Mesothelial cell of epicardium (in vitro differentiated cells): Measurements from ENCODE around the gene EPHA1. TPM values are rescaled to one million over a fixed set of nuclear protein-coding genes. Genes with fewer than 3 reads are reported as not detected.

Experiments
- DNase-seq, 2 experiments: peaks; one replicate each; pipeline ENCODE4 v3.0.0; 2021; ENCODE audit warnings: low spot score in 2 of 2; ENCODE audit not compliant: unreplicated experiment in 2 of 2
- H3K27ac Mint-ChIP-seq: 2 replicates; pipeline ENCODE4 v1.8.0; 2021; ENCODE audit warnings: mixed read lengths
- H3K27me3 Mint-ChIP-seq: 2 replicates; pipeline ENCODE4 v1.8.0; 2021; ENCODE audit warnings: low read depth, mixed read lengths
- H3K36me3 Mint-ChIP-seq: 2 replicates; pipeline ENCODE4 v1.8.0; 2021; ENCODE audit warnings: mixed read lengths
- H3K4me1 Mint-ChIP-seq: 2 replicates; pipeline ENCODE4 v1.8.0; 2021; ENCODE audit warnings: mixed read lengths
- H3K4me3 Mint-ChIP-seq: 2 replicates; pipeline ENCODE4 v1.8.0; 2021; ENCODE audit warnings: mild to moderate bottlenecking, moderate library complexity, mixed read lengths
- H3K9me3 Mint-ChIP-seq: 2 replicates; pipeline ENCODE4 v1.8.0; 2021; ENCODE audit warnings: mixed read lengths
- total RNA-seq: library from RNA; stranded (reverse); gene quantifications from 3 replicates; pipeline ENCODE4 v1.2.1, GENCODE V29; 2021
- TF ChIP-seq, protein P1 (sequence below): fragments of 200-600 bp; sonication (generic); IDR thresholded peaks from one replicate; pipeline ENCODE4 v1.5.0; 2021; ENCODE audit warnings: antibody characterized with exemption; ENCODE audit not compliant: unreplicated experiment

Gene EPHA1
- total RNA-seq, 1 donor from 2014 or later = 23.2 TPM

DNA sequence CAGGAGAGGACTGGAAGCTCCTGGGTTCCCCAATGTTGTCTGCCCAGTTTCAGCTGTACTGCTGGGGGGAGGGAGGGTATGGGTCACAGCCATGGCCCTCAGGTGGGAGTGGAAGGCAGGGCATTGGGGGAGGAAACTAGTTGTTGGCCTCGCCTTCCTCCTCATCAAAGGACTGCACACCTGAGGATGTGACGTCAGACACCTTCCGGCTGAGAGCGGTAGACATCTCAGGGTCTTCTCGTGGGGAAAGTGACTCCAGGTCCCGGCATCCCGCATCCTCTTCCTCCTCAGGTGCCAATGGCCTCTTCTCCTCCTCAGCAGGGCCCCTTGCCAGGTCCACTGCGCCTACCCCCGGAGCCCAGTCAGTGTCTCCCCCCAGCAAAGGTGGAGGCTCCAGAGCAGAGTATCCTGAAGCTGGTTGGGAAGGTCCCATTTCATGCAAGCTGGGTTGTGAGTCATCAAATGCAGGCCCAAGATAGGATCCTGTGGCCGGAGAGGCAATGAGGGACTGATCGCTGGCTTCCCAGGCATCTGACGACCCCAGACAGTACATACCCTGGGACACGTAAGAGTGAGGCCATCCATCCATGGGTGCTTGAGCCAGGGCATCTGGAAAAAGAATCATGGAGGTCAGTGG, 52.1 kb downstream of the EPHA1 start:
- no peaks in the 10 kb centered on the region for H3K36me3 Mint-ChIP-seq
- H3K4me1 Mint-ChIP-seq = peaks cover 5% of the 10 kb centered on the region
- TF ChIP-seq, protein P1, sequence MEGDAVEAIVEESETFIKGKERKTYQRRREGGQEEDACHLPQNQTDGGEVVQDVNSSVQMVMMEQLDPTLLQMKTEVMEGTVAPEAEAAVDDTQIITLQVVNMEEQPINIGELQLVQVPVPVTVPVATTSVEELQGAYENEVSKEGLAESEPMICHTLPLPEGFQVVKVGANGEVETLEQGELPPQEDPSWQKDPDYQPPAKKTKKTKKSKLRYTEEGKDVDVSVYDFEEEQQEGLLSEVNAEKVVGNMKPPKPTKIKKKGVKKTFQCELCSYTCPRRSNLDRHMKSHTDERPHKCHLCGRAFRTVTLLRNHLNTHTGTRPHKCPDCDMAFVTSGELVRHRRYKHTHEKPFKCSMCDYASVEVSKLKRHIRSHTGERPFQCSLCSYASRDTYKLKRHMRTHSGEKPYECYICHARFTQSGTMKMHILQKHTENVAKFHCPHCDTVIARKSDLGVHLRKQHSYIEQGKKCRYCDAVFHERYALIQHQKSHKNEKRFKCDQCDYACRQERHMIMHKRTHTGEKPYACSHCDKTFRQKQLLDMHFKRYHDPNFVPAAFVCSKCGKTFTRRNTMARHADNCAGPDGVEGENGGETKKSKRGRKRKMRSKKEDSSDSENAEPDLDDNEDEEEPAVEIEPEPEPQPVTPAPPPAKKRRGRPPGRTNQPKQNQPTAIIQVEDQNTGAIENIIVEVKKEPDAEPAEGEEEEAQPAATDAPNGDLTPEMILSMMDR = no peak
- H3K27ac Mint-ChIP-seq = no peak overlapping the region
- H3K27me3 Mint-ChIP-seq = peaks cover 41% of the 10 kb centered on the region
- no peak for DNase-seq
- no peaks in the 10 kb centered on the region for H3K9me3 Mint-ChIP-seq
- no peak overlapping the region for H3K4me3 Mint-ChIP-seq

DNA sequence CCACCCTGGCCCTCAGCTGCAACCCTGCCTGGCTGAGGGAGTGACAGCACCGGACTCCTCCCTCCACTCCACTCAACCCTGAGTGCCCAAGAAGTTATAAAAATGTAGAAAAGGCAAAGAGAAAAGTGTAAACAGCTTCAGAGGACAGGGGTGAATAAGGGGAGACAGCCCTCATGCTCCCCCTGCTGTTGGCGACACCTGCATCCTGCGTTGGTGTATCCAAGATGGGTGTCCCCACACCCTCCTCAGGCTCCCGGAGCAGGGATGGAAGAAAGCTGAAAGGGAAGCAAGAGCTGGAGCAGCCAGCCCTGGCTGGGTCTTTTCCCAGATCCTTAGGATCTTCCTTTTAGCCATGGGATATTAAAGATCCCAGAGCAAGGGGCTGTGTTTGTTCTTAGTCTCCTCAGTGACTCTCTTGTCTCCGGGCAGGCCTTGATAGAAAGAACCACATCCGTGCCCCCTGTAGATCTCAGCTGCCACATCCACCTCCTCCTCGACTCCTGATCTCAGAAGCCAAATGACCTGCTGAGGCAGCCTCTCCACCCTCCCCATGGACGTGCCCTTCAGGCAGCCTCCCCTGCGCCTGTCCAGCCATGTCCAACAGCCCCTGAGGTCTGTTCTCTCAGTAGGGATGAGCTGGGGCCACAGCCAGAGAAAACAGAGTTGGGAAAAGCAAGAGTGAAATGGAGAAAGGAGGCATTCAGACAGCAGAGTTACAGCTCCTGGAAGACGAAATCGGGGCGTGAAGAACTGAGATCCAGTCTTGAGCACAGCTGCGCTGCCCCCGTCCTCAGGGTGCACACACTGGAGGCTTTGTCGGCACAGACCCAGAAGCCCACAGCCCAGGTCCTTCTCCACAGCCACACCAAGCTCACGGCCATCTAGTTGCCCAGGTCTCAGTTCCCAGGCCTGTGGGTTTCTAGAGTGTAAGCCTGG, 52.9 kb downstream of the EPHA1 start:
- Mint-ChIP-seq H3K4me3 (no peak overlapping the region), H3K9me3 (no peaks in the 10 kb centered on the region), H3K36me3 (no peaks in the 10 kb centered on the region)

DNA sequence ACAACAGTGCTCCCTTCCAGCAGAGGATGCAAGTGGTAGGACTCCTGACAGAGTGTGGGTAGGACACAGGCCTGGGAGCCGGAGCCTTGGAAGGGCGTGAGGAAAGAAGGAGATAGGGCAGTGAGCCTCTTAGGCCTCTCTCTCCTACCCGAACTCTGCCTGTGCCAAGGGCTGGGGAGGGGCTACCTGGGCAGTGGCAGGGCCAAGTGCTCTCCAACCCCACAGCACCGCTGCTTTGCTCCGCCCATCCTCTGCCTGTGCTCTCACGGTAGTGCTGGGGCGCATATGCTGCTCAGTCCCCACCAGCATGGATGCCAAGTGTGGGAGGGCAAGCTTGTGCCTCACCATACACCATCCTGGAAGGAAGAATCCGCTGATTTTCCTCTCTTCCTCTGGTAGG, 53.7 kb downstream of the EPHA1 start:
- H3K9me3 Mint-ChIP-seq = no peaks in the 10 kb centered on the region
- H3K27me3 Mint-ChIP-seq = peaks cover 28% of the 10 kb centered on the region
- DNase-seq = no peak
- no peak overlapping the region for H3K4me3 Mint-ChIP-seq
- H3K4me1 Mint-ChIP-seq = no peaks in the 10 kb centered on the region
- H3K36me3 Mint-ChIP-seq = no peaks in the 10 kb centered on the region
- TF ChIP-seq, protein P1 = no peak
- no peak overlapping the region for H3K27ac Mint-ChIP-seq

More for the DNA sequence above, 52.9 kb downstream of the EPHA1 start:
- no peak for DNase-seq
- TF ChIP-seq, protein P1 = no peak
- peaks cover 36% of the 10 kb centered on the region for H3K27me3 Mint-ChIP-seq
- H3K27ac Mint-ChIP-seq = no peak overlapping the region
- H3K4me1 Mint-ChIP-seq = peaks cover 2% of the 10 kb centered on the region

DNA sequence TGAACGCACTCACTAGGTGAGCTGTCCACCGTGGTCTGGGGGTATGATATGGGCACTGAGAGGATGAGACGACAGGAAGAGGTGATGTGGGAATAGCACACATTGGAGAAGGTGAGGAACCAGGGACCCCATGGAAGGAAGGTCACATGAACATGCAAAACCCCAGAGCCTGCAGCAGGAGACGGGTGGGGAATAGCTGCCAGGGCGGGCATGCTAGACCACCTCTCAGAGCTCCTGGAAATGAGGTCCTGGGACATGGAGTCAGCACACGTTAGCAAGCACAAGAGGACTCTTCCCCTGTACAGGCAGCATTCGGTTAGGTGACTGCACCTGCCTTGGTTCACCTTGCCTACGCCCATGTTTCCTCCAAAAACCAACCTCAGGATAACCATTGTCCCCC, 54.3 kb downstream of the EPHA1 start:
- no peaks in the 10 kb centered on the region for H3K9me3 Mint-ChIP-seq
- H3K4me3 Mint-ChIP-seq = no peak overlapping the region
- H3K36me3 Mint-ChIP-seq = no peaks in the 10 kb centered on the region
- DNase-seq = no peak
- TF ChIP-seq, protein P1 = no peak
- no peak overlapping the region for H3K27ac Mint-ChIP-seq
- peaks cover 26% of the 10 kb centered on the region for H3K27me3 Mint-ChIP-seq
- H3K4me1 Mint-ChIP-seq = no peaks in the 10 kb centered on the region

DNA sequence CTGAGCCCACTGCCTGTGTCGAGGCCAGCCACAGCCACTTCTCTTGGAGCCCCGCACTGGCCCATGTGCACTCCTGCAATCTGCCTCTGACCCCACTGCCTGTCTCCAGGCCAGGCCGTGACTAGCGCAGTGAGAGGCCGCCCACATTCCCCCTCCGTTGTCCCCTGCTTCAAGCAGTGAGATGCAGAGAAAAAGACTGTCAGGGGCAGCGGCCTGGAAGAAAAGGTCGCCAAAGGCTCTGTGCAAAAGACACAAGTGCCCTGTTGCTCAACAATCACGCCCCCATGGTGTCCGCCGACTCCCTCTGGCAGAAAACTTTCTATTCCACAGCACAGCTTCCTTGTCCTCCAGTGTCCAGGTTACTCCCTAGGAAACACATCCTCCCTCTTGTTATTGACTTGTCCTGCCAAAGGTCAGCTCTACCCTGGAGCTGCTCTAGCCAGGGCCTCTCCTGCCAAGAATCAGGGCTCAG, 56.1 kb downstream of the EPHA1 start:
- Mint-ChIP-seq H3K36me3 (no peaks in the 10 kb centered on the region), H3K4me3 (no peak overlapping the region), H3K27ac (no peak overlapping the region), H3K27me3 (peaks cover 23% of the 10 kb centered on the region), H3K9me3 (no peaks in the 10 kb centered on the region), H3K4me1 (no peaks in the 10 kb centered on the region)
- TF ChIP-seq, protein P1 = no peak
- no peak for DNase-seq
